DMS 273 (cell line): ENCODE results near the gene ARHGEF12.

Experiments used
- DNase-seq: peaks from one replicate; lab custom pipeline; 2025; ENCODE audit not compliant: unreplicated experiment; lab: John Stamatoyannopoulos, UW

The ARHGEF12 gene, protein sequence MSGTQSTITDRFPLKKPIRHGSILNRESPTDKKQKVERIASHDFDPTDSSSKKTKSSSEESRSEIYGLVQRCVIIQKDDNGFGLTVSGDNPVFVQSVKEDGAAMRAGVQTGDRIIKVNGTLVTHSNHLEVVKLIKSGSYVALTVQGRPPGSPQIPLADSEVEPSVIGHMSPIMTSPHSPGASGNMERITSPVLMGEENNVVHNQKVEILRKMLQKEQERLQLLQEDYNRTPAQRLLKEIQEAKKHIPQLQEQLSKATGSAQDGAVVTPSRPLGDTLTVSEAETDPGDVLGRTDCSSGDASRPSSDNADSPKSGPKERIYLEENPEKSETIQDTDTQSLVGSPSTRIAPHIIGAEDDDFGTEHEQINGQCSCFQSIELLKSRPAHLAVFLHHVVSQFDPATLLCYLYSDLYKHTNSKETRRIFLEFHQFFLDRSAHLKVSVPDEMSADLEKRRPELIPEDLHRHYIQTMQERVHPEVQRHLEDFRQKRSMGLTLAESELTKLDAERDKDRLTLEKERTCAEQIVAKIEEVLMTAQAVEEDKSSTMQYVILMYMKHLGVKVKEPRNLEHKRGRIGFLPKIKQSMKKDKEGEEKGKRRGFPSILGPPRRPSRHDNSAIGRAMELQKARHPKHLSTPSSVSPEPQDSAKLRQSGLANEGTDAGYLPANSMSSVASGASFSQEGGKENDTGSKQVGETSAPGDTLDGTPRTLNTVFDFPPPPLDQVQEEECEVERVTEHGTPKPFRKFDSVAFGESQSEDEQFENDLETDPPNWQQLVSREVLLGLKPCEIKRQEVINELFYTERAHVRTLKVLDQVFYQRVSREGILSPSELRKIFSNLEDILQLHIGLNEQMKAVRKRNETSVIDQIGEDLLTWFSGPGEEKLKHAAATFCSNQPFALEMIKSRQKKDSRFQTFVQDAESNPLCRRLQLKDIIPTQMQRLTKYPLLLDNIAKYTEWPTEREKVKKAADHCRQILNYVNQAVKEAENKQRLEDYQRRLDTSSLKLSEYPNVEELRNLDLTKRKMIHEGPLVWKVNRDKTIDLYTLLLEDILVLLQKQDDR (N-terminal part only)

DNA sequence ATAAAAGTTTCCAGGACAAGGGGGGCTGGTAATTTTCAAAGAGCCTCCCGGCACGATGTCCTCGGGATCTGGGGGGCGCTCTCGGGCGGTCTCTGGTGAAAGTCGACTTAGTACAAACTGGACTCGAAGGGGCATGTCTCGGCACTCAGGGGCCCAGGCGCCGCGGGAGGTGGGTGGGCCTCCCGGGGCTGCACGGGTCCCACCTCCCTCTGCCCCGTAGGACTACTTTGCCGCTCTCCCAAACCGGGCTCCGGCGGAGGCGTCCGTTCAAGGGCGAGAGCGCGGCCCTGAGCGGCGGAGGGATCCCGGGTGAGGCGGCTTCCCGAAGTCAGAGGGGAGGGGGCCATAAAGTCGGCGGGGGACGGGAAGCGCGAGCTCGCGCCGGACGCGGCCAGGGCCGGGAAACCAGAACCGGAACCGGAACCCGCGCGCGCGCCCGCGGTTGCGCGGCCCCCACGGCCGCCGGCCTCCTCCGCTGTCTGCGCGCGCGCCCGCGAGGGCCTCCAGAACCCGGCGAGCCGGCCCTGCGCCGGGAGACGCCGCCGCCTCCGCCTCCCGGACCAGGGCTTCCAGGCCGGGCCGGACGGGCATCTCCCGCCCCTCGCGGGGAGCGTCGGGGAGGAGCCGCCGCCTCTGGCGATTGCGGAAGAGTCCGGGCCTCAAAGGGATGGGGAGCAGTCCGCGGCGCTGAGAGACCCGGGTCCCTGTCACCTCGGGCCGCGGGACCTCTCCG is at the start of gene ARHGEF12:
ARHGEF12 (plus strand) TSS at position 506 of the 733 bp plus-strand sequence. CDS start 831 bp downstream, outside the sequence.
- peak; percentile 98 for DNase-seq

DNA sequence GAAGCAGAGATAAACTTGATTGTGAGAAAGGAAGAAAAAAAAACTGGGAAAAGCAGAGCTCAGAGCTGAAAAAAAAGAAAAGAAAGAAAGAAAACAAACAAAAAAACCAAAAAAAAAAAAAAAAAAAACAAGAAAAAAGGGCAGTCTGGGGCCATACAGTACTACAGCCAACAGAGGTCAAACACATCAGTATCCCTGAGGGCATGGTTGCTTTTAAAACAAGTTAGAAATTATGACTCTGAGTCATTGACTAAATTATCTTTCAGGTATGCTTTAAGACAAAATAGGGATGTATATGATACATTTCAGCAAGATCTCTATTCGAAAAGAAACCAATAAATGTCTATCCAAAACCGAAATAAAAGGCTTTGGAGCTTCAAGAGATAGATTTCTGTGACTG is 48.2 kb upstream of the ARHGEF12 start:
- DNase-seq, result no peak

DNA sequence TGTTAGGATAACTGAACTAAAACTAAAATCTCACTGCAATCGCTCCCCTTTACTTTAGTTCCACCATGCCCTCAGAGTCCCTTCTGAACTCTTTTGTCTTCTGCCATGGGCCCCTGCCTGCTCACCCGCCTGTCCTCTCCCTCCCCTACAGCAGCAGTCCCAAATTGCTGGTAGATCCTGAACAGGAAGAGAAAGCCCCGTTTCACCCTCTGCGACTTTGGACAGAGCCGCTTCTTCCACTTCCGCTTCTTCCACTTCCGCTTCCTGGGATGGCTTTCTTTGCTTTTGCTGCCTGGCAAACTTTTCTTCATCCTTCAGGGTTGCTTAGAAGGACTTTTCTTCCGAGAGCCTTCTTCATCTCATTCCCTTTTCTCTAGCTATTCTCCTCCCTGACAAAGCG is 46.8 kb upstream of the ARHGEF12 start:
- no peak for DNase-seq

DNA sequence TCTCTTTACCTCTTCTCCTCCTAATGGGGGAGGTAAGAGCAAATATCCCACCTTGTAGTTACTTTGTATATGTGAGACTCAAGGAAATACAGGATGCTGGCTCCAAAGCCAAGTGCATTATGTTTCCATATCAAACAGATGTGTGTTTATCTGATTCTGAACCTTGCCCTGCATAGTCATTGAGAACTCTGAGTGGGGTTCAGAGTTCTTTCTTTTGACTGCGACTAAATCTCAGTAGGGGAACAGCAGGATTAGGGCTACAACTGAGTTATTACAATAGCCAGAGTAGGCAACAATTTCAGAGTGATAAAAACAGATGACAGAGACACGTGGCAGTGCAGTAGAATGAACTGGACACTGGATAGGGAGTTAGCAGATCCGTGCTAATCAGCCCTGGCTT is 45.3 kb upstream of the ARHGEF12 start:
- no peak for DNase-seq

DNA sequence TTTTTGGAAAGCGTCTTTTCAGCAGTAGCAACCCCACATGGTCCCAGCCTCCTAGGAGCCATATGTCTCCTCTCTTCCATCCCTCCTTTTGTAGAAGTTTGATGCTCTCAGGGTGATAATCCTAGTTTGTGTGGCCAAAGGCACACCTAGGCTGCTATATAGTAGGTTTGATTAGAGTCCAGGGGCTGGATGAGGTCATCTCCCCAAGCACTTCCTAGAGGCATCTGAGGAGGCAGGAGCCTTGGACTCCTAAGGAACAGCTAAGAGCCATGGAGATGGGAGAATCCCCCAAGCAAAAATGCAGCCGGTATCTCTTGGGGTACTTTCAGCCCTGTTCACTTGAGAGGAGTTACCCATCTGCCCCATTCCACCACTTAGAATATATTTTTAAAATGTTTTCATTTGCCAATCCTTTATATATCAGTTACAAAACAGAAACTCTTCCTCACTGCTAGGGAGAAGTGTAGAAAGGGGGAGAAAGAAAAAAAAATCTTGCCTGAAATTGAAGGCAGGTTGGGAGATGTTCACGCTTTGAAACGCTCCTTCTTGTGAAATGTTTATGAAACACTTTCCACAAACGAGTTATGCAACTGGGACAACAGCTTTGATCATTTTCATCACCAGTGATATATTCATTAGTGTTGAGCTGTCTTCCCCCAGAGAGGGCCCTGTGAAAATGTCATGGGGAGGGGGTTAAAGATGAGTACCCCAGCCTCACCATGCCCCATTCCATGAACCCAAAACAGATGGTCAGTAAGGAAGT is 43.0 kb upstream of the ARHGEF12 start:
- DNase-seq, result no peak

DNA sequence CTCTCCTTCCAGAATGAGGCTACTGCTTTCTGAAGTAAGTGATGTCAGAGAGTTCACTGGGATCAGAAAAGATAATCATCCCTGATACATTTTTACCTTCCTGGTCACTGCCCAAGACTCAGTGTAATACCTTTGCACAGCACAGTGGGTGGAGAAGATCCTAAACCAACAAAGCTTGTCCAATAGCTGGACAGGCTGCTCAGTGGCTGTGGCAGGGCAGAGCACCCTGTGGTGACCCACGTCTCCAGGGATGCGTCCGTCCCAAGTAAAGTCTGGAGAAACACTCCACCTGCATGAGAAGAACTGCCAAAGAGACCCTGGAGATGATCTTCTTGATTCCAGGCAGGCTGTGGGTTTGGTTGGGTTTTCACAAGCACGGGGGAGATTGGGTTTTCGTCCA is 42.1 kb upstream of the ARHGEF12 start:
- DNase-seq, result no peak

DNA sequence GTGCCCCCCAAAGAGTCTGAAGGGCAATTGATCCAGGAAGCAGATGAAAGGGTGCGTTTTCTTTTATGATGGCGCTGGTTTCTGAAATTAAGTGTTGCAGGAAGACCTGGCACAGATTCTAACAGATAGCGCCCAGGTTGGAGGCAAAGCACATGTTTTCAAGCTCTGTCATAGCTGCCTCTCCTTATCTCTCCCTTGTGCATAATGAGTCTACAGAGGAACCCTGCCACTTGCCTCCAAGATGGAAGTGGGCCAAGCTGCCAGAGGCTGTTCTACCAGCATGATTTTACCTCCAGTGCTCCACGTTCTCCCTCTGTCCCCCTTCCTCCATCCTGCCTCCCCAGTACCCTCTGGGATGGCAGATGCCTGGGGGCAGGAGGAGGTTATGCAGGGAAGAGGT is 41.1 kb upstream of the ARHGEF12 start:
- peak; percentile 39 for DNase-seq

DNA sequence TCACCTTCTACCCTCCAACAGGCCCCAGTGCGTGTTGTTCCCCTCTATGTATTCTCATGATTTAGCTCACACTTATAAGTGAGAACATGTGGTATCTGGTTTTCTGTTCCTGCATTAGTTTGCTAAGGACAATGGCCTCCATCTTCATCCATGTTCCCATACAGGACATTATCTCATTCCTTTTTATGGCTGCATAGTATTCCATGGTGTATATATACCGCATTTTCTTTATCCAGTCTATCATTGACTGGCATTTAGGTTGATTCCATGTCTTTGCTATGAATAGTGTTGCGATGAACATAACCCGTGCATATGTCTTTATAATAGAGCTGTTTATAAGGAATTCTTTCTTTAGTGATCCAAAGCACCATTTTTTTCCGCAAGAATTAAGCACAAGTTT is 39.7 kb upstream of the ARHGEF12 start:
- DNase-seq, result no peak

DNA sequence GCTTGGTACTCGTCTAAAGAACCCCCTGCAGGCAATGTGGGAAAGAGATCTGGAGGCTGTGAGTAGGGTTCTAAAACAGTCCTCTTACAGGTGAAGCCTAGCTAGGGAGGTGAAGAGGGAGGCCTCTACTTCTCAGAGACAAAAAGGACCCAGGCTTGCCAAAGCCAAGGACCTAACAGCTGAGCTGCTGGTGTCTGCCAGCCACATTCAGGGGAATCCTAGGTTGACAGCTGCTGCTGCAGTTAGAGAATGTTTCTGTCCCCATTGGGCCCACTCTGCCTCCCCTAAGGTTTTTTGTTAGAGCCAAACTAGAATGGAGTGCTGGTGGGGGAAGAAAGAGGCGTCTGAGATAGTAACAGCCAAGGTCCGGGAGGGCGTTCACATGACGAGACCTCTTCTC is 37.8 kb upstream of the ARHGEF12 start:
- no peak for DNase-seq

DNA sequence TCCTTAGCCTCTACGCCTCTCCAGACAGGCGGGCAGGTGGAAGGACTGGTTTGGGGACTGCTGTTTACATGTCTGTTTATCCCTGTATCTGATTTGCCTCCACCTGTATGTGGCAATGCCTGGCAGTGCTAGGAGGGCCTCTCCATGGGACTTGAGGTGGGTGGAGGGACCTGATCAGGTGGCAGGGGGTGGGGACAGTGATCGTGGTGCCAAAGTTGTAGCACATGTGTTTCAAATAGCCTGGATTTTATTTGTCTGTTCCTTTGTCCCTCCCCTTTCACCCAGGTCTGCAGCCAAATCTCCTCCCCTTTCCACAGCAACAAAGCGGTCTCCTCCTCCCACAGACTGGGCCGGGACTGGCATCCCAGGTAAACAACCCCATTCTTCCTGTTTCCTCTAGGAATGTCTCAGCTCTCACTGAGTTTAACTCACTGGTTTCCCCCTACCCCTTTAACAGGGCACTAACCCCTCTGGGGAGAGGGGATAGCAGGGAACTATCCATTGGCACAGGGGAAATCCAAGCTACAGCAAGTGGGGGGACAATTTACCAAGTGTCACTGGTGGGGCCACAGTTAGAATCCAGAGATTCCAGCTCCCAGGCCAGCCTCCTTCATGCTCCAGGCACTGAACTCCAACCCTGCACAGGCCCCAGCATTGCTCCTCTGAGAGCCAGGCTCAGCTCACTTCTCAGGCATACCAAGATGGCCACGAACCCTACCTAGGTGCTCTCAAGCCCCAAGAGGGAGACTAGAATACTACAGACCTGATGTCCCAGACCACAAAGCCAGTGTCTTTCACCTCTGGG is 34.0 kb upstream of the ARHGEF12 start:
- DNase-seq, result no peak

DNA sequence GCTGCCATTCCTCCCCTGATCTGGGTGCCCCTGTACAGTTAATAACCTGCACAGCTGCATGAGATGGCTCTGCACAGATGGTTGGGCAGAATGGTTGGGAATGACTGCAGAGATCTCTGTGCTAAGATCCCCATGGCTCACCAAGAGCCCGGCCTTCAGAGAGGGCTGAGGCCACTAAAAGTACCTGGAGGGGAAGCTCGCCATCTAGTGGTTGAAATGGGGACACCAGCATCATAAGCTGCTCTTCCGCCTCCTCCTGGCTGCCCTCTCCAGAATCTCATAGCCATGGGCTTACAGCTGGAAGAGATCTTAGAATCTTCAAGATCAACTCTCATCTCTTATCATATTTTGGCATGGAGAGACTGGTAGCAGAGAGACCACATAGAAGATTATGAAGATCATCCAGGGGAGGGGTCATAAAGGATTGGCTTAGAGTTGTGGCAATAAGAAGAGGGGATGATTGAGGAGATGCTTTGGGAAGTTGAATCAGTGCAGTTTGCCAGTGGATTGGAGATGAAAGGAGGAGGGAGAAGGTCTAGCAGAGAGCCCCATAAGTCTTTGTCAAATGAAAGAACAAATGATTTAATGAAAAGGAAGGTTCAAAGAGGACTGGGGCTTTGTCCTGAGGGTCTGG is 33.1 kb upstream of the ARHGEF12 start:
- DNase-seq, result peak; percentile 88

DNA sequence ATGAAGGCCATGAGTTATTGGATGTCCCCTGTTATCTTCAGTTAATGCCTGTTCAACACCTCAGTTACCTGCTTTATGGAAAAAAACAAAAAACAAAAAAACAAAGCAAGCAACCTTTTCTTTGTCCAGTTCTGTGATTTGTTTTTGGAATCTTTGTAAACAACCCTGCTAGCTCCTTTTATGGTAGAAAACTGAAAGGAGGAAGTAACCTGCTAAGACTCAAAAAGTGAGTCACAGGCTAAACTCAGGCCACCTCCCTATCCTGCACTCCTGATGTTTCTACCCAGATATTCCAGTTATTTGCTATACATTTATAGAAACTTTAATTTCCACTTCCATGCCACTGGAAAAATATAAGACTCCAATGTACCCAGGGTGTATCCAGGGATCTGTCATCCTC is 31.7 kb upstream of the ARHGEF12 start:
- no peak for DNase-seq

DNA sequence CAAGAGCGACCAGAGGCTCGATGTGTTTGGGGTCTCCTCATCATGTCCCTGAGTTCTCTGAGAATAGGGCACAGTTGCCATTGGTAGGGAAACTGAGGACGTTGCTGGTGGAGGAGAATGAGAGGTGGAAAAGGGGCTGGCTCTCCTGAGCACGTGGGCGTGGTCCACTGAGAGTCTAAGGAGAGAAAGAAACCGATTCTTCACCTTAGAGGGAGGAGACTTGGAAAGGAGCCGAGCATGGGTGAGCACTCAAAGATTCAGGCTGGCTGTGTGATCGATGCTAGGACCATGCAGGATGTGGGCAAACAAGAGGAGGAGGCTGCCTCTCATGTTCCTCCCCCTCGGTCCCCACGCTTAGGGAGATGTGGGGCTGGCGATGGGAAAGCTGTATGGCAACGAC is 30.9 kb upstream of the ARHGEF12 start:
- no peak for DNase-seq

DNA sequence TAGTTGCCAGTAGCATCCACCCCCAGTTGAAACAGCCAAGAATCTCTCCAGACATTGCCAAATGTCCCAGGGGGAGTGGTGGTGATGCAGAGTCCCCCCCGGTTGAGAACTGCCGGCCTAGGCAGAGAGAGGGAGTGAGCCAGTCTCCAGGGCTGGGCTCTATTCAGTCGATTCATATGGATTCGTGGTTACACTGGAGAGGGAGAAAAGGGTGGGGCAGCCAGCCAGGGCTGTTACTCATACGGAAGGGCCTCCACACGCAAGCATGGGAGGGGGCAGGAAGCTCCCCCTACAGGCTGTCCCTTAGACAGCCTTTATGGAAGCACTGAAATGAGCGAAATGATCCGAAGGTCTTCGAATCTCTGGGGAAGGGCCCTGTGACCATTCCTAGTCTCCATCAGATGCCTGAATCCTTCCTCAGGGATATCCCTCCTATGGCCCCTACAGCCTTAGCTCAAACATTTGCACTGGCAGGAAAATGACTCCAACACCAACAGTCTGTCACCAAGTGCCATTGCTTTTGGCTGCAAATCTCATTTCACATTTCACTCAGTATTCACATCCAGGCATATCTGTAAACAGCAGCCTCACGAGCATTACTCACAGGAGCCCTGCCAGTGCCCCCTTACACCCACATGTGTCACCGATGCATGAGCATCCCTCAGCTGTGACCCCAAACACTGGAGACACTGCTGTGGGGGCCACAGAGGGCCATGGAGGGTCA is 29.5 kb upstream of the ARHGEF12 start:
- peak; percentile 63 for DNase-seq

DNA sequence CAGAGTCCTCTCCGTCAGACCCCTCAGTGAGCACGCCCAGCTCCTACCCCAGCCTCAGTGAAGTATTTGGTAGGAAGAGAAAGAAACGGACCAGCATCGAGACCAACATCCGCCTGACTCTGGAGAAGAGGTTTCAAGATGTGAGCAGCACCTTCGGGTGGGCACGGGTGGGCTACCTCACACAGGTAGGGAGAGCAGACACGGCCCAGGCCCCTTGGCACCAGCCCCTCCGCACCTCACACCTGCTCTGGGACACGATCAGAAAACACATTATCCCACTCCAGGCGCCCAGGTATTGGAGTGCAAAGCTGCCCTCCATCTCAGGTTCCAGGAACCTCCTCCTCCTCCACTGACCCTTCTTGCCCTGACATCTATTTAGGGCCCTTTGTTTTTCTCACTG is 28.7 kb upstream of the ARHGEF12 start:
- DNase-seq, result no peak

DNA sequence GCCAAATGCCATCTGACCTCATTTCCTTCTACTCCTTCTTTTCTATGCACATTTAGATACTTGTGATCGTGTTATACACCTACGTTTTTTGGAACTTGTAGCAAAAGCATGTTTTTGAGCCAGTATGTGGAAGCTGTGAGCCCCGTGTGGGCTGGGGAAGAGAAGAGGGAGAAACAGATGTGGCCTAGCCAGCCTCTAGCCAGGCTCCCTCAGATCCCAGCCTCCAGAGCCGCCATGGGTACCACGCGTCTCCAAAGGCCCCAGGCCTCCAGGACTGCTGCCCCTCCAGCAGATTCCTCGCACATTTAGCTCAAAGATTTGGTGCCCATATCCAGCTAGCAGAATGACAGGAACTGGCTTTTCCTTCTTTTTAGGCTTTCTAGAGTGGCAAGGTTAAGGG is 28.1 kb upstream of the ARHGEF12 start:
- no peak for DNase-seq

DNA sequence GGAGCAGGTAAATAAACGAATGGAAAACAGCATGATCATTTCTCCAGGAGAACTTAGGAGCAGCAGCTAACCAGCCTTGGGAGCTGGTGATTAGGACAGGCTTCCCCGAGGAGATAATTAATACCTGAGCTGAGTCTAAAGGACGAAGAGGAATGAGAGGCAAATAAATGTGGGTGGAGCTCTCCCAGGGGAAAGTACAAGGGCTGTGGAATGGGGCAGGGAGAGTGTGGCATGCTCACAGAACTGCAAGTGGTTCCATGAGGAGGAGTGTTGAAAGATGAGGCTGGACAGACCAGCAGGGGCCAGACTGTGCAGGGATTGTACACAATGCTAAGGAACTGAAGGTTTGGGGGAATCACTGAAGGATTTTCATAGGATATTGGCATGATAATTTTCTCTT is 25.3 kb upstream of the ARHGEF12 start:
- no peak for DNase-seq

DNA sequence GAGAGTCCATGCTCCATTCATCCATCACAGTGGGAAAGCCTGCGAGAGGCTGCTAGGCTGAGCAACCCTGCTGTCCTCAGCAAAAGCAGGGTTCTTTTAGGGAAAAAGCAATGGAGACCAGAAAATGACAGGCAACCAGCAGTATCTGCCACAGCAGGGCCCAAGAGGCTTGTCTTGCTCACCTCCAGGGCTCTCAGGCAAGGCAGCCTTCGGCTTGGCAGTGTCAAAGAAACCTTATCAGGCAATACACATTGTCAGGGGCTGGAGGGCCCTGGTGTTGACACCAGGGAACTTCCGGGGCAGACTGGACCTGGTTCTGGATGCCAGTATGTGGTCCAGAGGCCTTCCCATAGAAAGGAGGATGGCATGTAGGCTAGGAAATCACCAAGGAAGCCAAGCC is 21.4 kb upstream of the ARHGEF12 start:
- no peak for DNase-seq
